ENCODE data around the gene DUSP18.

DNA sequence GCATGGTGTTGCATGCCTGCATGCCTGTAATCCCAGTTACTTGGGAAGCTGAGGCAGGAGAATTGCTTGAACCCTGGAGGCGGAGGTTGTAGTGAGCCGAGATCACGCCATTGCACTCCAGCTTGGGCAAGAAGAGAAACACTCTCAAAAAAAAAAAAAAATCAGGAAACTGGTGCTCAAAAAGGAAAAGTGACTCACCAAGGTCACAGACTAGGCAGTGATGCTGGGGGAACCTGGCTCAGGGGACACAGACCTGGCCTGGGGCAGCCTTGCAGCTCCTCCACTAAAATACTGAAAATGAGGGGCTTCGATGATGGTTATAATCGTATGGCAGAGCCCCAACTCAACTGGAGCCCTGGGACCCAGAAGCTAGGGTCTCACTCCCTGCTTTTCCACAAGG, 40.2 kb downstream of the DUSP18 start:
- TF ChIP-seq ESRRA (IDR thresholded peaks at IDR 0.05; ENCODE audit: borderline replicate concordance, low read length) (no peak), MYC (IDR thresholded peaks at IDR 0.05; ENCODE audit: borderline replicate concordance, low read length) (no peak), JUN (IDR thresholded peaks at IDR 0.05) (no peak), TP53 (CRISPR knock-in tag; IDR thresholded peaks at IDR 0.05) (no peak), SMC3 (IDR thresholded peaks at IDR 0.05) (no peak), CEBPB (IDR thresholded peaks at IDR 0.05) (no peak), MAZ (IDR thresholded peaks at IDR 0.05; ENCODE audit: borderline replicate concordance, low read depth, low read length) (no peak)
- TF ChIP-seq, protein P1, sequence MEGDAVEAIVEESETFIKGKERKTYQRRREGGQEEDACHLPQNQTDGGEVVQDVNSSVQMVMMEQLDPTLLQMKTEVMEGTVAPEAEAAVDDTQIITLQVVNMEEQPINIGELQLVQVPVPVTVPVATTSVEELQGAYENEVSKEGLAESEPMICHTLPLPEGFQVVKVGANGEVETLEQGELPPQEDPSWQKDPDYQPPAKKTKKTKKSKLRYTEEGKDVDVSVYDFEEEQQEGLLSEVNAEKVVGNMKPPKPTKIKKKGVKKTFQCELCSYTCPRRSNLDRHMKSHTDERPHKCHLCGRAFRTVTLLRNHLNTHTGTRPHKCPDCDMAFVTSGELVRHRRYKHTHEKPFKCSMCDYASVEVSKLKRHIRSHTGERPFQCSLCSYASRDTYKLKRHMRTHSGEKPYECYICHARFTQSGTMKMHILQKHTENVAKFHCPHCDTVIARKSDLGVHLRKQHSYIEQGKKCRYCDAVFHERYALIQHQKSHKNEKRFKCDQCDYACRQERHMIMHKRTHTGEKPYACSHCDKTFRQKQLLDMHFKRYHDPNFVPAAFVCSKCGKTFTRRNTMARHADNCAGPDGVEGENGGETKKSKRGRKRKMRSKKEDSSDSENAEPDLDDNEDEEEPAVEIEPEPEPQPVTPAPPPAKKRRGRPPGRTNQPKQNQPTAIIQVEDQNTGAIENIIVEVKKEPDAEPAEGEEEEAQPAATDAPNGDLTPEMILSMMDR (IDR thresholded peaks at IDR 0.05) = no peak
- TF ChIP-seq, protein P2, sequence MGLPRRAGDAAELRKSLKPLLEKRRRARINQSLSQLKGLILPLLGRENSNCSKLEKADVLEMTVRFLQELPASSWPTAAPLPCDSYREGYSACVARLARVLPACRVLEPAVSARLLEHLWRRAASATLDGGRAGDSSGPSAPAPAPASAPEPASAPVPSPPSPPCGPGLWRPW (IDR thresholded peaks at IDR 0.05) = no peak

All from A549 (cell line).